GM23248 (cell line): ENCODE results near the gene MS4A4A. TPM values are rescaled to one million over a fixed set of nuclear protein-coding genes. Genes with fewer than 3 reads are reported as not detected.

Experiments used
- DNase-seq: peaks from one replicate; pipeline ENCODE4 v3.0.0-alpha.2; 2015
- H2AFZ ChIP-seq: fragments of 200-600 bp; sonication (generic); 2 replicates; pipeline ENCODE4 v1.6.1; 2016; ENCODE audit warnings: antibody characterized with exemption
- H3F3A ChIP-seq: fragments of 200-600 bp; sonication (generic); 2 replicates; pipeline ENCODE4 v1.6.1; 2016; ENCODE audit warnings: mild to moderate bottlenecking, antibody characterized with exemption, mixed run types; ENCODE audit not compliant: insufficient read depth
- H3K27ac ChIP-seq: fragments of 200-600 bp; sonication (generic); 2 replicates; pipeline ENCODE4 v1.5.1; 2016; ENCODE audit warnings: mild to moderate bottlenecking
- H3K27me3 ChIP-seq: fragments of 200-600 bp; sonication (generic); replicated peaks from 2 replicates; pipeline ENCODE4 v1.6.1; 2016; ENCODE audit warnings: mild to moderate bottlenecking; ENCODE audit not compliant: insufficient read depth
- H3K36me3 ChIP-seq: fragments of 200-600 bp; sonication (generic); 2 replicates; pipeline ENCODE4 v1.6.1; 2016; ENCODE audit warnings: low read depth, mild to moderate bottlenecking
- H3K4me1 ChIP-seq: fragments of 200-600 bp; sonication (generic); 2 replicates; pipeline ENCODE4 v1.6.1; 2016; ENCODE audit warnings: mild to moderate bottlenecking; ENCODE audit not compliant: insufficient read depth
- H3K4me2 ChIP-seq: fragments of 200-600 bp; sonication (generic); one replicate; pipeline ENCODE4 v1.6.1; 2016; ENCODE audit warnings: mild to moderate bottlenecking; ENCODE audit not compliant: unreplicated experiment
- H3K4me3 ChIP-seq: fragments of 200-600 bp; sonication (generic); 2 replicates; pipeline ENCODE4 v1.5.1; 2016; ENCODE audit warnings: mild to moderate bottlenecking
- H3K79me2 ChIP-seq: fragments of 200-600 bp; sonication (generic); 2 replicates; pipeline ENCODE4 v1.6.1; 2016; ENCODE audit warnings: mild to moderate bottlenecking; ENCODE audit not compliant: insufficient read depth
- H3K9ac ChIP-seq: fragments of 200-600 bp; sonication (generic); 2 replicates; pipeline ENCODE4 v1.6.1; 2016; ENCODE audit warnings: mild to moderate bottlenecking
- H3K9me2 ChIP-seq: fragments of 200-600 bp; sonication (generic); 2 replicates; pipeline ENCODE4 v1.6.1; 2016; ENCODE audit warnings: mixed run types, mild to moderate bottlenecking, moderate library complexity; ENCODE audit not compliant: insufficient read depth
- H3K9me3 ChIP-seq: fragments of 200-600 bp; sonication (generic); one replicate; pipeline ENCODE4 v1.6.1; 2017; ENCODE audit warnings: low read depth
- H4K20me1 ChIP-seq: fragments of 200-600 bp; sonication (generic); 2 replicates; pipeline ENCODE4 v1.6.0; 2016; ENCODE audit not compliant: insufficient read depth
- EZH2 ChIP-seq: fragments of 200-600 bp; sonication (generic); IDR thresholded peaks from 2 replicates; pipeline ENCODE4 v1.6.1; 2018; ENCODE audit warnings: antibody characterized with exemption, mild to moderate bottlenecking; ENCODE audit not compliant: insufficient read depth, poor library complexity, severe bottlenecking
- EZH2phosphoT487 ChIP-seq: fragments of 200-600 bp; sonication (generic); IDR thresholded peaks from 2 replicates; pipeline ENCODE4 v1.6.1; 2018; ENCODE audit warnings: antibody characterized with exemption, moderate library complexity, mild to moderate bottlenecking, low read depth; ENCODE audit not compliant: insufficient read depth
- WGBS, 2 experiments: methylation state at CpG; one replicate each; pipeline ENCODE4 v1.1.6; 2015 to 2017; ENCODE audit warnings: low lambda C conversion rate in 2 of 2, low coverage in 1 of 2; ENCODE audit errors: missing lambda C conversion rate in 2 of 2; 5-methylcytosine and 5-hydroxymethylcytosine counted together
- in situ Hi-C: fragments of 300-500 bp; cut with MboI; formaldehyde crosslinking; loops from 2 replicates; pipeline ENCODE4 v1.15.0; 2020
- polyA plus RNA-seq: library from polyadenylated mRNA; unstranded; fragments of >200 nt; fragmentation: Nextera tagmentation; extraction: Ambion mirVana; gene quantifications from 2 replicates; pipeline ENCODE4 v1.2.1, GENCODE V29; 2016
- total RNA-seq: library from RNA; depleted of rRNA; stranded (reverse); fragments of >200 nt; shearing (Covaris generic); gene quantifications from 2 replicates; pipeline ENCODE4 v1.2.3, GENCODE V29; 2014

The MS4A4A gene
- total and polyA plus RNA-seq, 2 experiments from 2014 or later: not detected

DNA sequence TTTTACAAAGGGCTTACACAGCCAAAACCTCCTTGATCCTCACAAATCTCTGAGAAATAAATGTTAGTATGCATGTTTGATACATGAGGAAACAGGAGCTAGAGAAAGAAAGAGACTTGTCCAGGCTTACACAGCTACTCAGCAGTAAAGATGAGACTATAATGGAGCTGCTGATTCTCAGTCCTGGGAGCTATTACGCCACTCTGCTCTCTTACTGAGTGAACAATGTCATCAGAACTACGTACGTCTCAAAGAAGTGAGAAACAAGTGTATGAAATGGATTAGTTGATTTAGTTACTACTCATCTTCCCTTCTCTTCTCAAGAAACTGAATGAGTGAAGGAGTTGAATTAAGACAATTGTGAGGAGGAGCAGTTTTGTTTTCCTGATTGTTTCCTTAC lies 58.9 kb downstream of the MS4A4A start:
- no peaks in the 10 kb centered on the region for H3K27me3 ChIP-seq
- no peaks in the 10 kb centered on the region for H3F3A ChIP-seq
- no peaks in the 10 kb centered on the region for H3K9me2 ChIP-seq
- H3K27ac ChIP-seq: no peak overlapping the region
- H3K4me2 ChIP-seq: no peak overlapping the region
- H3K36me3 ChIP-seq: no peaks in the 10 kb centered on the region
- H3K9me3 ChIP-seq: no peaks in the 10 kb centered on the region
- no peak overlapping the region for H2AFZ ChIP-seq
- no peaks in the 10 kb centered on the region for H4K20me1 ChIP-seq
- in situ Hi-C loops: no loop called here
- 6 to 15% methylated on average over 3 of the region's 3 CpGs for WGBS, 2 experiments
- no peak overlapping the region for H3K4me3 ChIP-seq
- no peak overlapping the region for H3K9ac ChIP-seq
- no peaks in the 10 kb centered on the region for H3K4me1 ChIP-seq
- DNase-seq: no peak
- TF ChIP-seq EZH2phosphoT487 (no peak), EZH2 (no peak)
- H3K79me2 ChIP-seq: no peaks in the 10 kb centered on the region

DNA sequence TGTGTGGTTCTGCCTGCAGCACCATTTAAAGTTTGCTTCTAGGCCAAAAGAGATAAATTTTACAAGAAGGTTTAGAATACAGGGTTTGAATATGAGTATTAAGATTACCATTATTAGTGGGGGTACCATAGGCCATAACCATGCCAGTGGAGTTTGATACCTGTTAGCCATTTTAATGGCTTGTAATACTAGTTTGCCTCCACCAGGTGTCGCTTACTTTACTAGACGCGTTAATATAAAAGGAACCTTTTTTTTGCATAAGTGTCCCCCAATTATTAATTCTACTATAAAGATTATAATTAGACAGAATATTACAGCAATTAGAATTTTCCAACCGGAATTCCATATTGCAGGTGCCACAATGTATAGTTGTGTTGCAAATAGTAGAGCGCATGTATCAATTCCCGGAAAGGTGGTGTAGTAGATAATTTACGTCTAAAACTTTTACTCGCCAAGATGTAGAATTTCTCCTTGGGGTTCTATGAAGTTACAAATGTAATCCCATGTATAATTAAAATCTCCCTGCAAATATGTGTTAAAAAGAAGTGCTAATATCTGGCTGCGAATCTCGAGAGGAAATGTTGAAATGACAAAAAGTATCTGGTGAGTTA lies 62.7 kb downstream of the MS4A4A start:
- Histone ChIP-seq H4K20me1 (no peaks in the 10 kb centered on the region), H2AFZ (no peak overlapping the region), H3K4me3 (no peak overlapping the region), H3K36me3 (no peaks in the 10 kb centered on the region), H3K9me2 (no peaks in the 10 kb centered on the region), H3K27ac (no peak overlapping the region), H3K9ac (no peak overlapping the region), H3K79me2 (no peaks in the 10 kb centered on the region), H3K4me1 (no peaks in the 10 kb centered on the region), H3K27me3 (no peaks in the 10 kb centered on the region), H3K9me3 (no peaks in the 10 kb centered on the region), H3K4me2 (no peak overlapping the region), H3F3A (no peaks in the 10 kb centered on the region)
- WGBS, 2 experiments: 51% methylated on average over 10 of the region's 10 CpGs
- in situ Hi-C loops: no loop called here
- TF ChIP-seq EZH2: no peak
- no peak for TF ChIP-seq EZH2phosphoT487
- DNase-seq: peak; percentile 30

DNA sequence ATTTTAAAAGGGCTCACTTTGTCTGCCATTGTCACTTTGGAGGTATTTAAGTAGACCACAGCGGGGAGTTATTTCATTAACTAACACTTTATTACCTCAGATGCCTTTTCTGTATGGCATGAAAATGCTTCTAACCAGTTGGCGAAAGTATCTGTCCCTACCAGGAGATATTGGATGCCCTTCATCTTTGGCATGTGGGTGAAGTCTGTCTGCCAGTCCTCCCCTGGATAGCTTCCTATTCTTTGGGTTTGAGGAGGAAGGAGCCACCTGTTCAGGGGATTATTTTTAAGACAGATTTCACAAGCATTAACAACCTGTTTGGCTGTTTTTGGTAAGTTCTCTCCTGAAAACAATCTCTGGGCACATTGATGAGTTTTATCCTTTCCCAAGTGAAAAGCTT lies 63.7 kb downstream of the MS4A4A start:
- Histone ChIP-seq H3K9me3 (no peaks in the 10 kb centered on the region), H3K4me1 (no peaks in the 10 kb centered on the region), H3K36me3 (no peaks in the 10 kb centered on the region), H3K27ac (no peak overlapping the region), H3K9me2 (no peaks in the 10 kb centered on the region), H3K79me2 (no peaks in the 10 kb centered on the region), H3K4me3 (no peak overlapping the region), H3F3A (no peaks in the 10 kb centered on the region), H3K27me3 (no peaks in the 10 kb centered on the region), H2AFZ (no peak overlapping the region), H4K20me1 (no peaks in the 10 kb centered on the region), H3K4me2 (no peak overlapping the region), H3K9ac (no peak overlapping the region)
- TF ChIP-seq EZH2phosphoT487 (no peak), EZH2 (no peak)
- 36 to 56% methylated on average over 2 of the region's 2 CpGs for WGBS, 2 experiments
- no peak for DNase-seq
- in situ Hi-C loops: no loop called here

DNA sequence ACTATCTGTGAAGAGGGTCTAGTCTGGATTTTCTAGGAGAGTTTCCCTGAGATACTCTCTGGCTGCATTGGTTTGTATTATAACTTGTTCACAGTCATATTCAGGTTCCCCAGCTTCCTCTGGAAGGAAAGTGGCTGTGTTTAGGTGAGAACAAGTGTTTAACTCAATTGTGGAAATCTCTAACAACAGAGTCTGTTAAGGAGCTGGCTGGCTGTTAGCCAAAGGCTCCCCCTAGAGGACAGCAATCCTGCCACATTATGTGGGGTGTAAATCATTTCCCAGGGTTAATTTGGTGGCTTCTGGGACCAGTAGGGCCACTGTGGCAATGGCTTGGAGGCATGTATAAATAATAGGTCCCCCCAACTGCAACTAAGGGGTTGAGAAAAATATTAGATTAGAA lies 65.0 kb downstream of the MS4A4A start:
- H3K36me3 ChIP-seq: no peaks in the 10 kb centered on the region
- no peaks in the 10 kb centered on the region for H3K79me2 ChIP-seq
- H3K9me3 ChIP-seq: no peaks in the 10 kb centered on the region
- H3K9ac ChIP-seq: no peak overlapping the region
- no peaks in the 10 kb centered on the region for H4K20me1 ChIP-seq
- in situ Hi-C loops: no loop called here
- no peak overlapping the region for H2AFZ ChIP-seq
- no peak overlapping the region for H3K4me3 ChIP-seq
- H3K9me2 ChIP-seq: no peaks in the 10 kb centered on the region
- H3F3A ChIP-seq: no peaks in the 10 kb centered on the region
- H3K4me1 ChIP-seq: no peaks in the 10 kb centered on the region
- no peak overlapping the region for H3K4me2 ChIP-seq
- peak; percentile 26 for DNase-seq
- no peak overlapping the region for H3K27ac ChIP-seq
- H3K27me3 ChIP-seq: no peaks in the 10 kb centered on the region
- TF ChIP-seq EZH2phosphoT487 (no peak), EZH2 (no peak)
